Measurements from ENCODE around the gene SLC4A4. TPM values are rescaled to one million over a fixed set of nuclear protein-coding genes. Genes with fewer than 3 reads are reported as not detected.

Gene SLC4A4
- total and polyA plus RNA-seq, 4 experiments from 2014 or later: 0.12 to 1.4 (median 1.0) TPM

GRCh38 chr4:71571346-71571745 is 232.5 kb downstream of the SLC4A4 start:
- intact Hi-C loops (cut with micrococcal nuclease): no loop called here
- Histone ChIP-seq H3K9me3 (ENCODE audit: control insufficient read depth in 1 of 2, low read length in 2 of 2) (no peaks in the 10 kb centered on the region), H3K27ac (ENCODE audit: low read depth, low read length) (no peak overlapping the region), H3K36me3 (ENCODE audit: insufficient read depth, low read length) (no peaks in the 10 kb centered on the region), H3K4me3 (ENCODE audit: low read length in 2 of 2) (no peak overlapping the region), H3K4me1 (ENCODE audit: insufficient read depth, low read length) (no peaks in the 10 kb centered on the region), H3K27me3 (ENCODE audit: insufficient read depth, low read length) (no peaks in the 10 kb centered on the region)
- Mint-ChIP-seq H3K4me1 (no peaks in the 10 kb centered on the region), H3K4me3 (no peak overlapping the region), H3K27me3 (peaks cover 0 to 1% of the 10 kb centered on the region in 2 donors), H3K36me3 (peaks cover 2 to 3% of the 10 kb centered on the region in 2 donors), H3K27ac (no peak overlapping the region), H3K9me3 (peaks cover 0 to 23% (median 5%) of the 10 kb centered on the region in 8 donors)
- ChIA-PET POLR2A (ENCODE audit: partially characterized antibody) (no interaction called here), CTCF (ENCODE audit: partially characterized antibody) (no interaction called here)
- DNase-seq: no peak

DNA sequence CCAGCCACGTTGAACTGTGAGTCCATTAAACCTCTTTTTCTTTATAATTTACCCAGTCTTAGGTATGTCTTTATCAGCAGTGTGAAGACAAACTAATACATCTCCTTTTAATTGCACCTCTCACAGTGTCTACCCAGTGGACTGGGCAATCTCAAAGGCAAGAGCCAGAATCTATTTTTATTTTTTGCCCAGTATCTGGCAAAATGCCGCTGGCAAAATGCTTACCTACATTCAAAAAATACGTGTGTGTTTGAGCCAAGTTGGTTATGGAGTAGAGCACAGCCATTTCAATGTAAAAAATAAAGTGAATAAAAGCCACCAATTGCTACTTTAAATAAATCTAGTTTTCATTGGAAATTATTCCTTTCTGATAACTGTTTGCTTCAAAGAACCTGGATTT is 245.2 kb downstream of the SLC4A4 start:
- H3K4me1 ChIP-seq (ENCODE audit: insufficient read depth, low read length): no peaks in the 10 kb centered on the region
- intact Hi-C loops (cut with micrococcal nuclease): no loop called here
- H3K36me3 Mint-ChIP-seq: no peaks in the 10 kb centered on the region
- H3K9me3 Mint-ChIP-seq: peaks cover 0 to 14% (median 6%) of the 10 kb centered on the region in 8 donors
- no peaks in the 10 kb centered on the region for H3K4me1 Mint-ChIP-seq
- no peaks in the 10 kb centered on the region for H3K9me3 ChIP-seq (ENCODE audit: control insufficient read depth in 1 of 2, low read length in 2 of 2)
- ChIA-PET POLR2A (ENCODE audit: partially characterized antibody) (no interaction called here), CTCF (ENCODE audit: partially characterized antibody) (no interaction called here)
- no peaks in the 10 kb centered on the region for H3K27me3 Mint-ChIP-seq
- no peak overlapping the region for H3K4me3 ChIP-seq (ENCODE audit: low read length in 2 of 2)
- H3K4me3 Mint-ChIP-seq: no peak overlapping the region
- DNase-seq: no peak
- no peak overlapping the region for H3K27ac ChIP-seq (ENCODE audit: low read depth, low read length)
- H3K27ac Mint-ChIP-seq: no peak overlapping the region
- H3K27me3 ChIP-seq (ENCODE audit: insufficient read depth, low read length): no peaks in the 10 kb centered on the region
- no peaks in the 10 kb centered on the region for H3K36me3 ChIP-seq (ENCODE audit: insufficient read depth, low read length)

DNA sequence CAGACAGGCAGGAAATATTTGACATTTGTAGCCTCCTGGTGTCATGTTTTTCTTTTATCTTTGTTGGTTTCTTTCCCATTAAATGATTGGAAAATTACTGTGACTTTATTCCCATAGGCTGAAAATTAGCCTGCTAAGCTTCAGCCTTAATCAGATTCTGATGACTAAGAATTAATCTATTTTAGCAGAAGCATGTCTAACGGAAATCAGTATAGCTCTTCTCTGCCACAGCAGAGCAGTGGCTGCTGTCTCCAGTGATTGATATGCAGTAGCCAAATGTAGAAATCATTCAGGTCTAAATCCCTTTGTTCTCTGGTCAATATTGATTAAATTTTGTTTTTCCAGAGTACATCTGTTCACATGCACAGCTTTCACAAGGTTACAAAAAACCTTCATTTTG is 245.8 kb downstream of the SLC4A4 start:
- intact Hi-C loops (cut with micrococcal nuclease): no loop called here
- no peaks in the 10 kb centered on the region for H3K27me3 Mint-ChIP-seq
- H3K27me3 ChIP-seq (ENCODE audit: insufficient read depth, low read length): no peaks in the 10 kb centered on the region

GRCh38 chr4:71586087-71586763 is 247.4 kb downstream of the SLC4A4 start:
- Mint-ChIP-seq H3K9me3 (peaks cover 3 to 17% (median 8%) of the 10 kb centered on the region in 8 donors), H3K27me3 (no peaks in the 10 kb centered on the region), H3K4me1 (no peaks in the 10 kb centered on the region), H3K4me3 (no peak overlapping the region), H3K27ac (no peak overlapping the region), H3K36me3 (no peaks in the 10 kb centered on the region)
- POLR2A ChIA-PET (ENCODE audit: partially characterized antibody): no interaction called here
- intact Hi-C loops (cut with micrococcal nuclease): no loop called here
- no peak overlapping the region for H3K27ac ChIP-seq (ENCODE audit: low read depth, low read length)
- no peaks in the 10 kb centered on the region for H3K36me3 ChIP-seq (ENCODE audit: insufficient read depth, low read length)
- no peaks in the 10 kb centered on the region for H3K9me3 ChIP-seq (ENCODE audit: control insufficient read depth in 1 of 2, low read length in 2 of 2)
- no peak for DNase-seq
- no peaks in the 10 kb centered on the region for H3K27me3 ChIP-seq (ENCODE audit: insufficient read depth, low read length)
- H3K4me1 ChIP-seq (ENCODE audit: insufficient read depth, low read length): no peaks in the 10 kb centered on the region
- CTCF ChIA-PET (ENCODE audit: partially characterized antibody): no interaction called here
- no peak overlapping the region for H3K4me3 ChIP-seq (ENCODE audit: low read length in 2 of 2)

More for the DNA sequence above, 245.8 kb downstream of the SLC4A4 start:
- H3K4me3 Mint-ChIP-seq: no peak overlapping the region
- H3K27ac Mint-ChIP-seq: no peak overlapping the region
- Histone ChIP-seq H3K4me1 (ENCODE audit: insufficient read depth, low read length) (no peaks in the 10 kb centered on the region), H3K27ac (ENCODE audit: low read depth, low read length) (no peak overlapping the region), H3K9me3 (ENCODE audit: control insufficient read depth in 1 of 2, low read length in 2 of 2) (no peaks in the 10 kb centered on the region), H3K4me3 (ENCODE audit: low read length in 2 of 2) (no peak overlapping the region), H3K36me3 (ENCODE audit: insufficient read depth, low read length) (no peaks in the 10 kb centered on the region)
- H3K9me3 Mint-ChIP-seq: peaks cover 0 to 17% (median 7%) of the 10 kb centered on the region in 8 donors
- CTCF ChIA-PET (ENCODE audit: partially characterized antibody): no interaction called here
- no peak for DNase-seq
- no peaks in the 10 kb centered on the region for H3K36me3 Mint-ChIP-seq
- H3K4me1 Mint-ChIP-seq: no peaks in the 10 kb centered on the region
- POLR2A ChIA-PET (ENCODE audit: partially characterized antibody): no interaction called here

DNA sequence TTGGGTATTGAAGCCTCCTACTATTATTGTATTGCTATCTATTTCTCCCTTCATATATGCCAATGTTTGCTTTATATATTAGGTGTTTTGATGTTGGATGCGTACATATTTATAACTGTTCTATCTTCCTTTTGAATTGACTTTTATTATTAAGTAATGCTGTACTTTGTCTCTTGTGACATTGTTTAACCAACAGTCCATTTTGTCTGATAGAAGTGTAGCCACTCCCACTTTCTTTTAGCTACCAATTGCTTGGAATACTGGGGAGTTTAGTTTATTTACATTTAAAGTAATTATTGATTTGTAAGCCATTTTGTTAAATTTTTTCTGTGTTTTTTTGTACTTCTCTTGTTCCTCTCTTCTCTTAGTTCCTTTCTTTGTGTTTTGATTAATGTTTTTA is 249.2 kb downstream of the SLC4A4 start:
- Mint-ChIP-seq H3K27ac (no peak overlapping the region), H3K9me3 (peaks cover 3 to 10% (median 6%) of the 10 kb centered on the region in 8 donors), H3K36me3 (no peaks in the 10 kb centered on the region), H3K4me1 (no peaks in the 10 kb centered on the region), H3K27me3 (no peaks in the 10 kb centered on the region), H3K4me3 (no peak overlapping the region)
- ChIA-PET POLR2A (ENCODE audit: partially characterized antibody) (no interaction called here), CTCF (ENCODE audit: partially characterized antibody) (no interaction called here)
- intact Hi-C loops (cut with micrococcal nuclease): no loop called here
- Histone ChIP-seq H3K4me1 (ENCODE audit: insufficient read depth, low read length) (no peaks in the 10 kb centered on the region), H3K4me3 (ENCODE audit: low read length in 2 of 2) (no peak overlapping the region), H3K27ac (ENCODE audit: low read depth, low read length) (no peak overlapping the region), H3K36me3 (ENCODE audit: insufficient read depth, low read length) (no peaks in the 10 kb centered on the region), H3K27me3 (ENCODE audit: insufficient read depth, low read length) (no peaks in the 10 kb centered on the region), H3K9me3 (ENCODE audit: control insufficient read depth in 1 of 2, low read length in 2 of 2) (no peaks in the 10 kb centered on the region)
- DNase-seq: no peak

GRCh38 chr4:71592793-71593192 is 254.0 kb downstream of the SLC4A4 start:
- Histone ChIP-seq H3K4me1 (ENCODE audit: insufficient read depth, low read length) (no peaks in the 10 kb centered on the region), H3K27ac (ENCODE audit: low read depth, low read length) (no peak overlapping the region), H3K36me3 (ENCODE audit: insufficient read depth, low read length) (no peaks in the 10 kb centered on the region), H3K27me3 (ENCODE audit: insufficient read depth, low read length) (no peaks in the 10 kb centered on the region), H3K9me3 (ENCODE audit: control insufficient read depth in 1 of 2, low read length in 2 of 2) (no peaks in the 10 kb centered on the region), H3K4me3 (ENCODE audit: low read length in 2 of 2) (no peak overlapping the region)
- no peak overlapping the region for H3K27ac Mint-ChIP-seq
- no peak for DNase-seq
- H3K4me1 Mint-ChIP-seq: no peaks in the 10 kb centered on the region
- no peaks in the 10 kb centered on the region for H3K36me3 Mint-ChIP-seq
- CTCF ChIA-PET (ENCODE audit: partially characterized antibody): no interaction called here
- peaks cover 0 to 2% of the 10 kb centered on the region in 2 donors for H3K27me3 Mint-ChIP-seq
- H3K9me3 Mint-ChIP-seq: peaks cover 3 to 9% (median 4%) of the 10 kb centered on the region in 8 donors
- no peak overlapping the region for H3K4me3 Mint-ChIP-seq
- POLR2A ChIA-PET (ENCODE audit: partially characterized antibody): no interaction called here
- intact Hi-C loops (cut with micrococcal nuclease): no loop called here

GRCh38 chr4:71593311-71593710 is 254.5 kb downstream of the SLC4A4 start:
- POLR2A ChIA-PET (ENCODE audit: partially characterized antibody): interaction anchor here (0.6 kb wide), 1 partner anchor 8 kb away, joined by 3 read pairs; no protein-coding TSS in a partner anchor

More at GRCh38 chr4:71593311-71593710, 254.5 kb downstream of the SLC4A4 start:
- H3K36me3 ChIP-seq (ENCODE audit: insufficient read depth, low read length): no peaks in the 10 kb centered on the region
- Mint-ChIP-seq H3K9me3 (peaks cover 3 to 9% (median 4%) of the 10 kb centered on the region in 8 donors), H3K27me3 (peaks cover 0 to 2% of the 10 kb centered on the region in 2 donors), H3K4me1 (no peaks in the 10 kb centered on the region), H3K36me3 (no peaks in the 10 kb centered on the region), H3K4me3 (no peak overlapping the region), H3K27ac (no peak overlapping the region)
- H3K4me3 ChIP-seq (ENCODE audit: low read length in 2 of 2): no peak overlapping the region
- no peaks in the 10 kb centered on the region for H3K27me3 ChIP-seq (ENCODE audit: insufficient read depth, low read length)
- DNase-seq: no peak
- H3K4me1 ChIP-seq (ENCODE audit: insufficient read depth, low read length): no peaks in the 10 kb centered on the region
- intact Hi-C loops (cut with micrococcal nuclease): no loop called here
- H3K9me3 ChIP-seq (ENCODE audit: control insufficient read depth in 1 of 2, low read length in 2 of 2): no peaks in the 10 kb centered on the region
- no peak overlapping the region for H3K27ac ChIP-seq (ENCODE audit: low read depth, low read length)
- CTCF ChIA-PET (ENCODE audit: partially characterized antibody): no interaction called here

Measured in CD4-positive, alpha-beta memory T cell (primary cell).